ENCODE results near the gene GRAMD4. TPM values are rescaled to one million over a fixed set of nuclear protein-coding genes. Genes with fewer than 3 reads are reported as not detected.

GRAMD4 gene
- total RNA-seq, 2 donors from 2014 or later: 58.5 to 95.4 TPM

GRCh38 chr22:46580940-46581537, 39.1 kb upstream of the GRAMD4 start:
- intact Hi-C loops (cut with DNase I): no loop called here
- DNase-seq (no peak), ATAC-seq (no peak)

DNA sequence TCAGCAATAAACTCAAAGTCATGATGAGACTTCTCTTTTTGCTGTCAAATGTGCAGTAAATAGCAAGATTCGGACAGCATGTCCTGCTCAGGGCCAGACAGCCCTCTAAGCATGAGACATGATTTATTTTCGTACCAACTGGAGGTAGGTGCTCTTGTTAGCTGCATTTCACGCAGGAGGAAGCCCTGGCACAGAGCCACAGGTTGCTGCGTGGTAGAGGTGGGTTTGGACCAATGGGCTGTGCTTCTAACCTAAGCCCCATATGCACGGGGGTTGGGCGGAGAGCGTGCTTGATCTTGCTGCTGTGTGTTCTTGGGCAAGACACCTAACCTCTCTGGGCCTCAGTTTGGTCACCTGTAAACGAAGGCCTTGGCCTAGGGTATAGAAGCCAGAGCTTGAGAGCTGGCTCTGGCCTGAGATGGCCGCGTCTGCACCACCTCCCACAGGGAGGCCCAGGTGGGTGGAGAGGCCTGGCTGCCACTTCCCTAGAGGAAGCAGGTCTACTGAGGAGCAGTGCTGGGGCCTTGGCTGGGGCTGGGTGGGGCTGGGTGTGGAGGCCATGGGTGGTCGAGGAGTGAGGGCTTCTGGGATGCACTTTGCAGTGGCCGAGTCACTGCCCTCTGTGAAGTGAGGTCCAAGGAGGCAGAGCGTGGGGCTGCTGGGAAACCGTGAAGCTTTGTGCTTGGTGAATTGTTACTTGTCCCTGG, 38.5 kb upstream of the GRAMD4 start:
- intact Hi-C loops (cut with DNase I): no loop called here
- DNase-seq (no peak), ATAC-seq (no peak)

GRCh38 chr22:46582281-46582933, 37.8 kb upstream of the GRAMD4 start:
- intact Hi-C loops (cut with DNase I): no loop called here
- no peak for DNase-seq
- ATAC-seq: no peak

GRCh38 chr22:46583571-46583970, 36.6 kb upstream of the GRAMD4 start:
- DNase-seq: peak; percentile 11
- no peak for ATAC-seq
- intact Hi-C loops (cut with DNase I): no loop called here

DNA sequence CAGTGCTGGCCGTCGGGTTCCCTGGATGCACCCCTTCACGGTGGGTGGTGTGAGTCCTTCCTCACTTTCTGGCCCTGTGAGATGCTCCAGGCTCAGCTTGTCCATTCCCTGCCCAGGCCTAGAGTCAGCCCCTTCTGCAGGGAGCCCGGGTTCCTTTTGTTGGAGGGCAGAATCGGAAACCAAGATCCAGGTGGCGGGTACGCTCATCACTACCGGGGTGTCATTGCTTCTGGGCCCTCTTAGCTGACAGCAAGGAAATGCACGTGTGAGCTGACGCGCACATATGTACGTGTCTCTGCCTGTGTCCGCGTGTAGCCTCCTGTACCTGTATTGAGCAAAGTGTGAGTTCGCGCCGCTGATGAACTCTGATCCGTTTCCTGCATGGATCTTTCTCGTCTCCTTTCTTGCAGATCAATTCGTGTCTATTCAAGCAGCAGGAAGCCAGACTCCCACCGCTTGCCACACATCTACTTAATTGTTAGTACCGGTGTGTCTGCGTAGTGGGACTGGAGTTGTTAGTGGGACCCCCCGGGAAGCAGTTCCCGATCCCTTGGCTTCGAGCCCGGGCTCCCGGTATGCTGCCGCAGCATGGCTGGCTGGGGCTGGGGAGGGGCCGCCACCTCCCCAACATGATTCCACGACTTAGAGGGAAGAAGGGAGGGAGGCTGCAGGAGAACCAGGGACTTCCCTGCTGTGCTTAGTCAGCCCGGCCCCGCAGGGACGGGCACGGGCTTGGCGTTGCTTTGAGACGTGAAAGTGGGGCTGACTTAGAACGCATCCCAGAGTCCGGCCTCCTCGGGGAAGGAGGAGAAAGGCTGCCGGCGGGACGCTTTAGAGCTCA, 35.9 kb upstream of the GRAMD4 start:
- no peak for ATAC-seq
- DNase-seq: peak; percentile 28
- intact Hi-C loops (cut with DNase I): no loop called here

DNA sequence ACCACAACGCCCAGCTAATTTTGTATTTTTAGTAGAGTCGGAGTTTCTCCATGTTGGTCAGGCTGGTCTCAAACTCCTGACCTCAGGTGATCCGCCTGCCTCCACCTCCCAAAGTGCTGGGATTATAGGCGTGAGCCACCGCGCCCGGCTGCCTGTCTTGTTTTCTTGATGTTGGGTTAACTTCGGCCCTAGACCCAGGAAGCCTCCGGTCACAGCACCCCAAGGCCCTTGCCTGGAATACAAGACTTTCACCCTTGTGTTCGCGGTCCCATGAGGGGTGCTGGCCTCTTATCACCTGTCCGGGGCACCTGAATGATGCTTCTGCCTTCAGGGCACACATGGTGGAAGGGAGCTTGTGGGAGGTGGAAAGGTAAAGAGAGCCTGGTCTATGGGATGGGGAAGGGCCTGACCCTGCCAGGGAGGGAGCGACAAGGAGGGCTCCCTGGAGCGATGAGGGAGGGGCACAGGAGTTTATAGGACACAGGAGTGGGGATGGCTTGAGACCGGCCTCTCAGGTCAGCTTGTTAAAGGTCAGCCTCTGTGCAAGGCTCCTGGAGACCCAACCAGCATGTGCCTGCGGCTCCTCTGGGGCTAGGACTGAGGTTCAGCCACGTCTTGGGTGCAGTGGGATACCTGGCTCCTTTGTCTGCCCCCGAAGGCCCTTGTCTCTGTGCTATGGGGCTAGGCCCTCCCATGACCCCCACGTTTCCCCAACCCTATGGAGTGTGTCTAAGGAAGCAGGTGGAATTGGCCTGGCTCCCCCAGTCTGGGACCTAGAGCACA, 34.7 kb upstream of the GRAMD4 start:
- DNase-seq (no peak), ATAC-seq (no peak)
- intact Hi-C loops (cut with DNase I): no loop called here

- no peak for ATAC-seq
- no peak for DNase-seq
- intact Hi-C loops (cut with DNase I): no loop called here
Observed at GRCh38 chr22:46586123-46586519, 34.1 kb upstream of the GRAMD4 start.

- no peak for ATAC-seq
- intact Hi-C loops (cut with DNase I): no loop called here
- no peak for DNase-seq
Observed at GRCh38 chr22:46586531-46587011, 33.6 kb upstream of the GRAMD4 start.

- ATAC-seq (no peak), DNase-seq (no peak)
- intact Hi-C loops (cut with DNase I): no loop called here
Observed at GRCh38 chr22:46587061-46587460, 33.1 kb upstream of the GRAMD4 start.

DNA sequence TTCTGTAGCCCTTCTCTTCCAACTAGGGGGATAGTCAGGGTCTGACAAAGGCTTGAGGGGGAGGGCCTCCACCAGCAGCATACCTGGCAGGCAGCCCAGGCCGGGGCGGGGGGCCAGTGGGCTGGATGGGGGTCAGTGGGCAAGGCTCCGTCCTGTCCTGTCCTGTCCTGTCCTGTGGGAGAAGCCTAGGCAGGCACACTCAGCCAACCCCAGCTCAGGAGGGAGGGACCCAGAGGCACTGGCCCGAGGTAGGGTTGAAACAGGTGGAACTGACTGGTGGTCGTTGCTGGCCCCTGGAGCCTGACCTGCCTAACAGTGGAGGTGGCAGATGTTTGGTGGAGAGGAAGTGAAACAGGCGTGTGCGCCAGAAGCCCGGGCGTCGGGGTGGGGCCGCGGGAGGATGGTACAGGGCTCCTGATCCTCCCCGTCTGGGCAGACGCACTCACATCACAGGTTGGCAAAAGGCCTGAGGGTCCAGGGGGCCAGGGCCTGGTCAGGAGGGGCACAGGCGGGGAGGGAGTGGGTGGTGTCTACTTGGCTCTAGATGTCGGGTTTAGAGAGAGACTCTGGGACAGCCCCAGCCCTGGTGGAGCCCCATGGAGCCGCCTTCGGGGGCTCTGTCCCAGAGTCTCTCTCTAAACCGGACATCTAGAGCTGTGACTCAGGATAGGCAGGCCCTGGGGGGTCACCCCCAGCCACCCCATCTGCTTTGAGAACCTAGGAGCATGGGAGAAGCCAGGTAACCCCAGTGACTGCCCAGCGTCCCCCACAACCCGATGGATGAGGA, 32.5 kb upstream of the GRAMD4 start:
- intact Hi-C loops (cut with DNase I): no loop called here
- DNase-seq: no peak
- ATAC-seq: peak in 1 of 2 donors; percentile 12

GRCh38 chr22:46588279-46589140, 31.7 kb upstream of the GRAMD4 start:
- ATAC-seq (peak; percentile 28 to 44), DNase-seq (peak; percentile 63)
- intact Hi-C loops (cut with DNase I): no loop called here

GRCh38 chr22:46589141-46589748, 30.9 kb upstream of the GRAMD4 start:
- intact Hi-C loops (cut with DNase I): no loop called here
- ATAC-seq (no peak), DNase-seq (no peak)

- DNase-seq: no peak
- peak; percentile 1 to 10 for ATAC-seq
- intact Hi-C loops (cut with DNase I): loop anchor here in 1 of 2 donors (5.0 kb wide), 1 partner anchor 57 kb away; no protein-coding TSS in a partner anchor
Observed at GRCh38 chr22:46589871-46590271, 30.3 kb upstream of the GRAMD4 start.

GRCh38 chr22:46590334-46590733, 29.9 kb upstream of the GRAMD4 start:
- ATAC-seq (peak; percentile 32 to 38), DNase-seq (peak; percentile 67)
- intact Hi-C loops (cut with DNase I): loop anchor here in 1 of 2 donors (5.0 kb wide), 1 partner anchor 57 kb away; no protein-coding TSS in a partner anchor

- intact Hi-C loops (cut with DNase I): loop anchor here in 1 of 2 donors (5.0 kb wide), 1 partner anchor 55 kb away; no protein-coding TSS in a partner anchor
- DNase-seq (peak; percentile 60), ATAC-seq (no peak)
Observed at GRCh38 chr22:46591930-46592329, 28.3 kb upstream of the GRAMD4 start.

GRCh38 chr22:46592390-46592872, 27.8 kb upstream of the GRAMD4 start:
- intact Hi-C loops (cut with DNase I): loop anchor here in 1 of 2 donors (5.0 kb wide), 1 partner anchor 55 kb away; no protein-coding TSS in a partner anchor
- DNase-seq (peak; percentile 74), ATAC-seq (peak; percentile 20 to 23)
